Right ventricle myocardium inferior (tissue), 1 donor: Measurements from ENCODE around the gene AKT3. TPM values are rescaled to one million over a fixed set of nuclear protein-coding genes. Genes with fewer than 3 reads are reported as not detected.

Source experiments
- ATAC-seq: fragments of 200-7000 bp; cut with Tn5 transposase; one replicate; pipeline ENCODE4 v1.9.1; 2020; ENCODE audit warnings: mild to moderate bottlenecking, moderate library complexity
- DNase-seq: peaks from one replicate; pipeline ENCODE4 v3.0.0; 2021; ENCODE audit errors: missing footprints
- intact Hi-C: fragments of 100-400 bp; cut with DNase I; formaldehyde crosslinking; loops from one replicate; pipeline ENCODE4 v1.11.0; 2022
- total RNA-seq: library from RNA; stranded (reverse); fragmentation: NEBNext Ultra II Directional; extraction: Animal tissue kit (Norgen Biotek cat#: 25700); gene quantifications from one replicate; pipeline ENCODE4 v1.2.1, GENCODE V29; 2021
- donor health status: DM: no; HTN: yes; CAD: no; lungs with severe emphysema.

AKT3 gene
- total RNA-seq, 1 donor from 2014 or later: 19.1 TPM

- DNase-seq (no peak), ATAC-seq (no peak)
- intact Hi-C loops: no loop called here
Measured at GRCh38 chr1:243440406-243440805, 409.6 kb downstream of the AKT3 start.

GRCh38 chr1:243438815-243439214, 411.2 kb downstream of the AKT3 start:
- no peak for ATAC-seq
- no peak for DNase-seq
- intact Hi-C loops: no loop called here

Other genes with a start within 250 kb of the AKT3 start
- gene ZBTB18, start 201.0 kb upstream of the AKT3 start, total RNA-seq: 31.0 TPM